ENCODE measurements around the gene MTHFD1L. TPM values are rescaled to one million over a fixed set of nuclear protein-coding genes. Genes with fewer than 3 reads are reported as not detected.
"Not testable (repeated sequence)": the region's sequence is repeated elsewhere in the genome, so short reads cannot be mapped to it uniquely, and the experiment has no call there.

Gene MTHFD1L
- total RNA-seq, 4 donors from 2014 or later = 4.1 to 19.9 (median 16.6) TPM

- Histone ChIP-seq H3K4me3 (no peak overlapping the region), H3K36me3 (no peaks in the 10 kb centered on the region), H3K27me3 (no peaks in the 10 kb centered on the region), H3K27ac (peak overlapping the region; percentile 35 to 56), H3K9me3 (no peaks in the 10 kb centered on the region), H3K4me1 (no peaks in the 10 kb centered on the region)
- intact Hi-C loops (cut with DNase I; ENCODE audit: low total_unique reads) = no loop called here
- TF ChIP-seq CTCF (IDR thresholded peaks at IDR 0.05) (no peak), POLR2A (IDR thresholded peaks at IDR 0.05) (no peak)
- no peak for DNase-seq
Observed at GRCh38 chr6:151034825-151035781, 169.6 kb downstream of the MTHFD1L start.

GRCh38 chr6:151036211-151036721, 170.8 kb downstream of the MTHFD1L start:
- H3K36me3 ChIP-seq; H3K27me3 ChIP-seq; DNase-seq; H3K9me3 ChIP-seq; H3K4me3 ChIP-seq; H3K4me1 ChIP-seq; intact Hi-C loops (cut with DNase I; ENCODE audit: low total_unique reads): not testable (repeated sequence)
- peak overlapping the region; percentile 8 to 50 for H3K27ac ChIP-seq

- no peaks in the 10 kb centered on the region for H3K27me3 ChIP-seq
- TF ChIP-seq POLR2A (IDR thresholded peaks at IDR 0.05) (no peak), CTCF (IDR thresholded peaks at IDR 0.05) (no peak)
- intact Hi-C loops (cut with DNase I; ENCODE audit: low total_unique reads) = no loop called here
- H3K4me3 ChIP-seq = no peak overlapping the region
- no peaks in the 10 kb centered on the region for H3K36me3 ChIP-seq
- no peak for DNase-seq
- no peaks in the 10 kb centered on the region for H3K4me1 ChIP-seq
- peak overlapping the region in 1 of 2 donors; percentile 22 for H3K27ac ChIP-seq
- no peaks in the 10 kb centered on the region for H3K9me3 ChIP-seq
Observed at GRCh38 chr6:151036869-151037680, 171.6 kb downstream of the MTHFD1L start.

- H3K9me3 ChIP-seq = no peaks in the 10 kb centered on the region
- no peaks in the 10 kb centered on the region for H3K4me1 ChIP-seq
- intact Hi-C loops (cut with DNase I; ENCODE audit: low total_unique reads) = no loop called here
- DNase-seq = no peak
- H3K27ac ChIP-seq = no peak overlapping the region
- H3K4me3 ChIP-seq = no peak overlapping the region
- H3K36me3 ChIP-seq = no peaks in the 10 kb centered on the region
- no peak for TF ChIP-seq POLR2A (IDR thresholded peaks at IDR 0.05)
- no peak for TF ChIP-seq CTCF (IDR thresholded peaks at IDR 0.05)
- no peaks in the 10 kb centered on the region for H3K27me3 ChIP-seq
Observed at GRCh38 chr6:151038616-151039015, 173.1 kb downstream of the MTHFD1L start.

- H3K4me3 ChIP-seq; H3K27me3 ChIP-seq; H3K9me3 ChIP-seq; H3K36me3 ChIP-seq; H3K4me1 ChIP-seq; intact Hi-C loops (cut with DNase I; ENCODE audit: low total_unique reads): not testable (repeated sequence)
- peak in 1 of 2 donors; percentile 15 for TF ChIP-seq POLR2A (IDR thresholded peaks at IDR 0.05)
- TF ChIP-seq CTCF (IDR thresholded peaks at IDR 0.05) = peak in 1 of 4 experiments; percentile 43
- peak; percentile 78 to 81 for DNase-seq
- H3K27ac ChIP-seq = peak overlapping the region; percentile 60 to 77
Observed at GRCh38 chr6:151040888-151041521, 175.5 kb downstream of the MTHFD1L start.
